ENCODE data around the gene TWSG1.
"Not testable (repeated sequence)": the region's sequence is repeated elsewhere in the genome, so short reads cannot be mapped to it uniquely, and the experiment has no call there.

Gene TWSG1

DNA sequence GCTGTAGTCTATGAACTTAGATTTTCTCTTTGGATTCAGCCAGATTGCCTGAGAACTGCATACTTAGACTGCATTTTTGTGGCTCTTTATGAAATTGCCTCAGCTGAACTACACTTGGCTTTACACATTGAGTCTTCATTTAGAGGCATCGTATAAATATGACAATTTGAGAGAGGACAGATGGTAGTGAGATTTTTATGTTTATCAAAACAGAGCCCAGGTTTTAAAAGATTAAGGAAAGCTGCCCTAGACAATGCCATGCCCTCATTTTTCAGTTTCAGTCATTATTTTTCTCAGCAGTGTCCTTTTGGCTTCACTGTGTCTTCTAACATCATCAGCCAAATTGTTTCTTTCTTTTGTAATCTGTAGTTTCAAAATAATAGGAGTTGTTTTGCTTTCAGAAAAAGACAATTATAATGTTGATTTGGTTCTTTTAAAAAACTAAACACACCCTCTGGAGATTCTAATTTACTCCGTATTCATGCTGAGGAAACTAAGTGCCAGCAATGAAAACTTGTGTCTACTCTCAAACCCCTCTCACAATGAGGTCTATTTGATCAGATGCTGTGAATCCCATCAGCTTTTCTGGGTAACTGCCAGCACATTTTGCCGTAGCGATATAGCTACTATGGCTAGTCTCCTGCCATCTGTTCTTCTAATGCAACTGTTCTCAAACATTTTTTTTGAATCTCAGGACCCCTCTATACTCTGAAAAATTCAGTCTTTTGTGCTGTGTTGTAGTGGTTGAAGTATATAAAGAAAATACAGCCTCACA, 46.2 kb downstream of the TWSG1 start:
- DNase-seq, result no peak
- intact Hi-C loops (cut with DNase I), result no loop called here

DNA sequence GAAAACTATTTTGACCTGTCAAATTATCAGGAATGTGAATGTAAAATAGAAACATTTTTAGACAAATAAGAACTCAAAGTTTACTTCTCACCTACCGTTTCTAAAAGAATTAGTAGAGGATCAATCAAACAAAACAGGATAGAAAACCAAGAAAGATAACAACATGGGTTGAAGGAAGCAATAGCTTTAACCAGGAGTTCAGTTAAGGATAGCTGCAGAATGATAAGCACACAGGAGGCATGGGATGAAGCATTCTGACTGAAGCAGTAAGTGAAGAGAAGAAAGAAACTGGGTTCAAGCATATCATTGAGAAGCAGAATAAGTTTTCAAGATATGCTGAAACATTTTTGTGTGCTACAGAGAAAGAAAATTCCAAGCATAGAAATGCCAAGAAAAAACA, 52.3 kb downstream of the TWSG1 start:
- no peak for DNase-seq
- intact Hi-C loops (cut with DNase I), result no loop called here

DNA sequence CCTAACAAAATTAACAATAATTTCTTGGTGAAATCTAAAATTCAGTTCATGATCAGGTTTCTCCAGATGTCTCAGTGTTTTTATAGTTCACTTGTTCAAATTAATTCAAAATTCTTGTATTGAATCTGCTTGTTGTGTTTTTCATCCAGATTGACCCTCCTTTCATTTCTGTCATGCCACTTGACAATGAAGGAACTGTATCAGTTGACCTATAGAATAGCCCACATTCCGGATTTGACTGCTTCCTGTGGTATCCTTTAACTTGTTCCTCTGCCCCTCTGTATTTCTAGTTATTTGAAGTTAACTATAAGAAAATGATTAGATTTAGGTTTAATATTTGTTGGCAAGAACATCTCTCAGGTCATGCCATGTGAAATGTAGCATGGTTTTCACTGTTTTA, 53.3 kb downstream of the TWSG1 start:
- intact Hi-C loops (cut with DNase I), result no loop called here
- no peak for DNase-seq

DNA sequence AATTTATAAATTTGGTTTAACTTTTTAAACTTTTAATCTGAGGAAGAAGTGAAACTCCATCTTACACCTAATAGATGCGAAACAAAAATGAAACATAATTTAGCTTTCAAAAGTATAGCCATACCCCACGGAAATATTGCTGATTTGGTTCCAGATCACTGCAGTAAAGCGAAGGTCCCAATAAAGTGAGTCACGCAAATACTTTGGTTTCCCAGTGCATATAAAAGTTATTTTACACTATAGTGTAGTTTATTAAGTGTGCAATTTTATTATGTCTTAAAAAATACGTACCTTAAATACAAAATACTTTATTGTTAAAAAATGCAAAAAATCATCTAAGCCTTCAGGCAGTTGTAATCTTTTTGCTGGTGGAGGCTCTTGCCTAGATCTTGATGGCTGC, 55.1 kb downstream of the TWSG1 start:
- intact Hi-C loops (cut with DNase I), result no loop called here
- DNase-seq, result no peak

DNA sequence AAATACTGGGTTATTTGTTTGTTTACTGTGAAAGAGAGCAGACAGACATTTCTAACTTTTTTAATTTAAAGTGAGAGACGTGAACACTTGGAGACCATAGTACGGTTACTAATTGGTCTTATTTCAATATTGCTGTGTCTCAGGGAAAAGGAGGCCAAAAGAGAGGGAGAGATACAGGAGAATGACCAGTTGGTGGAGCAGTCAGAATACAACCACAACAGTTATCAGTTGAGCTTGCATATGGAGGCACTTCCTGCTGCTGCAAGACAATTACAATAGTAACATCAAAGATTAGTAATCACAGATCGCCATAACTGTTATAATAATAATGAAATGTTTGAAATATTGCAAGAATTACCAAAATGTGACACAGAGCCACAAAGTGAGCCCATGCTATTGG, 58.2 kb downstream of the TWSG1 start:
- DNase-seq, result no peak
- intact Hi-C loops (cut with DNase I), result no loop called here

DNA sequence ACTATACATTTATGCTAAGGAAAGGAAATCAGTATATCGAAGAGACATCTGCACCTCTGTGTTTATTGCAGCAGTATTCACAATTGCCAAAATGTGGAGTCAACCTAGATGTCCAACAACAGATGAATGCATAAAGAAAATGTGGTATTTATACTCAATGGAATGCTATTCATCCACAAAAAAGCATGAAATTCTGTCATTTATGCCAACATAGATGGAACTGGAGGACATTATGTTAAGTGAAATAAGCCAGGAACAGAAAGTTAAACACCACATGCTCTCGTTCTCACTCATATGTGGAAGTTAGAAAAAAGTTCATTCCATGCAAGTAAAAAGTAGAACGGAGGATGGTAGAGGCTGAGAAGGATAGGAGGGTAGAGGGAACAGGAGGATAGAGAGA, 59.5 kb downstream of the TWSG1 start:
- intact Hi-C loops (cut with DNase I), result no loop called here
- DNase-seq, result no peak

DNA sequence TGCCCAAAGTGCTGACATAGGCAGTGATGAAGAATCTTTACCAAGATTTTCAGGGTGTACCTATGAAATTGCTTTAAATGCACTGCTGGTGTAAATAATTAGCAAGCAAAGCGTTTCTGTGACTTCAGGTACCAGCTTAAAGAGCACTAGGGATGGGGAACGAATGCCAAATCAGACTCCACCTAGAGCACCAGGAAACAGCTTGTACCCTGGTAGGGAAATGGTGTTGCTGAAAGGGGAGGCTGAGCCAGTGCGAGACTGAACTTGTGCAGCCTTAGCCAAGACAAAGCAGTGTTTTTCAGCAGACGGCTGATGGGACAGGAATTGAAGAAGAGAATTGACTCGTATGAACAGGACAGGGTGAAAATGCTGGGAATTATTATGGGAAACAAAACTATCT, 65.6 kb downstream of the TWSG1 start:
- peak in 1 of 10 donors; percentile 42 for DNase-seq
- intact Hi-C loops (cut with DNase I), result no loop called here

DNA sequence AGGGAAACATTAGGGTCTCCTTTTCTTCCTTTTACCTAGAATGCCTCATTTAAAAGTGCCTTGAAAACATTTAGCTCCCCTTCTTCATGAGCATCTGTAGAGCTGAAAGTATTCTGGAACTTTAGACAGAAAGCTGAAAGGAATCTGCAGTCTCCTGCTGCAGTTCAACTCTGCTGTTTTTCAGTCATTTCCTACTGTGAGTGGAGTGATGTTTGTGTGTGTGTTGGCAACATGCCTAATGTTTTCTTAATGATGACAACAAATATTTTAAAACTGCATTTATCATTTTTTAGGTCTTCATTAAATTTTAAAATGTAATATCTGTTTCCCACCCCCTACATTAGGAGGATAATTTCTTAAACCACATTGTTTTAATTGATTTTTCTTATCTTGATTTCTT, 66.6 kb downstream of the TWSG1 start:
- DNase-seq, result no peak
- intact Hi-C loops (cut with DNase I), result no loop called here

DNA sequence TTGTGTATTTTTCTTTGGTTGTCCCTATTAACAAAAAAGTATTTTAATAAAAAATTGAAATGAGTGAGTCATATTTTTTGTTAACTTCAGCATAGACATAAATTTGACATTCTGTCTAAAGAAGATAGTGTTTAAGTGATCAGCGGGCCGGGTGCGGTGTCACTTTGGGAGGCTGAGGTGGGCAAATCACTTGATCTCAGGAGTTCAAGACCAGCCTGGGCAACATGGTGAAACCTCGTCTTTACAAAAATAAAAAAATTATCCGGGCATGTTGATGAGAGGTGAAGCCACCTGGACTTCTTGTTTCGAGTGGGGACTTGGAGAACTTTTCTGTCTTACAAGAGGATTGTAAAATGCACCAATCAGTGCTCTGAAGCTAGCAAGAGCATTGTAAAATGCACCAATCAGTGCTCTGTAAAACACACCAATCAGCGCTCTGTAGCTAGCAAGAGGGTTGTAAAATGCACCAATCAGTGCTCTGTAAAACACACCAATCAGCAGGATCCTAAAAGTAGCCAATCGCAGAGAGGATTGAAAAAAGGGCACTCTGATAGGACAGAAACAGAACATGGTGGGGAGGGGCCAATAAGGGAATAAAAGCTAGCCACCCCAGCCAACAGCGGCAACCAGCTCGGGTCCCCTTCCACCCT, 67.9 kb downstream of the TWSG1 start:
- intact Hi-C loops (cut with DNase I), result not testable (repeated sequence)
- DNase-seq, result peak in 2 of 10 donors; percentile 45 to 55

DNA sequence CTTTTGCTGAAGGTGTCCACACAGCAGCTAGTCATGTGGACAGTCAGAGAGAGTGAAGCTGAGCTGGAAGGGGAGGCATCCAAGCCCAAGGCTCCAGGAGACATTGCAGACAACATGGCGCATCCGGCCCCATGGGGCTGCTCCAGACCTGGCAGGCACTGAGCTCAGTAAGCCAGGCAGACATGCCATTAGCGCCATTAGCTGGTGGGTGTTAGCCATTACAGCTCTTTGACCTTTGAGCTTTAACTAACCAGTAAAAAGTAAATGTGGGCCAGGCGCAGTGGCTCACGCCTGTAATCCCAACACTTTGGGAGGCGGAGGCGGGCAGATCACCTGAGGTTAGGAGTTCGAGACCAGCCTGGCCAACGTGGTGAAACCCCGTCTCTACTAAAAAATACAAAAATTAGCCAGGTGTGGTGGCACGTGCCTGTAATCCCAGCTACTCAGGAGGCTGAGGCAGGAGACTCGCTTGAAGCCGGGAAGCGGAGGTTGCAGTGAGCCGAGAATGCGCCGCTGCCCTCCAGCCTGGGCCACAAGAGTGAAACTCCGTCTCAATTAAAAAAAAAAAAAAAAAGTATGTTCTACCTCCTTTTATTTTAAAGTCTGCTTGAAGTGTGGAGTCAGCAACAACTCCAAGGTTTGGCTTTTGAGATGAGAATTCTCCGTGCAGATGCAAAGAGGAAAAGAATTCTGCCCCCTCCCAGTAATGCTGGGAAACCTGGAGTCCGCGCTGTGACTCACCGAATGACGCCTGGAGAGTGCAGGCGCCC, 69.4 kb downstream of the TWSG1 start:
- intact Hi-C loops (cut with DNase I), result no loop called here
- DNase-seq, result peak in 2 of 10 donors; percentile 28 to 79

DNA sequence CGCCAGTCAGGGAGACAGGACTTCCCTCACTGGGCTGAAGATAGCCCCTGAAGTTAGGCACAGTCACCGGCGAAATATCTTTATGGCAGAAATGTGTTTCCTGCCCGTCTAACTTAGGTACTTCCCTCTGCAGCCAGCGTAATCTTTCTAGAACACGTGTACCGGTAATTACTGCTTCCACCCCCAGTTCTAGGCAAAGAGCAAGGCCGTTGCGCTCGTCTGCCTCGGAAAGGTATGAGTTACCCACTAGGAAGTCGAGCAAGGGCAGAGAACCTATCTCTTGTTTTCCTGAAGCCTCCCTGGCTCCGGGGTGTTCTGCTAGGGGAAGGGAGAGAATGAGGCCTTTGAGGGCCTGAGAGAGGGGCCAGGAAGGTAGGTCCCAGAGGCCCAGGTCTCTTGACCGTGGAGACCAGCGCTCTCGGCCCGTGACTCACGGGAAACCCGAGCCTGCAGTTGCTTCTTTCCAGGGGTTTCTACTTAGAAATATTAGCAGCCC, 70.0 kb downstream of the TWSG1 start:
- intact Hi-C loops (cut with DNase I), result no loop called here
- DNase-seq, result peak in 1 of 10 donors; percentile 67

DNA sequence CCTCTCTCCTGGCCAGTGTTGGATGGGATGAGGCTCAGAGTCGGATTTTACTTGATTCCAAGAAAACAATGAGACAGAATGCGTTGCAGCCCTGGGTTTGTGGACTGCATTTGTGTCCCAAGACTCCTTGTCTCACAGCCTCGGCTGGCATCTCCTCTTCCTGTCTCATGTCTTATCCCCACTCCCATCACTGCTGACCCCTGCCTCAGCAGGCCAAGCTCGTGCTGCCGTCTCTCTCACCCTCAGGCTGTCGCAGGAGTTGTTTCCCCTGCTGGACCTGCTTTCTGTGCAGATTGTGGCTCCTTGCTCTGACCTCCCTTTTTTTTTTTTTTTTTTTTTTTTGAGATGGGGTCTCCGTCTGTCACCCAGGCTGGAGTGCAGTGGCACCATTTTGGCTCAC, 70.6 kb downstream of the TWSG1 start:
- DNase-seq, result peak in 1 of 10 donors; percentile 83
- intact Hi-C loops (cut with DNase I), result no loop called here

DNA sequence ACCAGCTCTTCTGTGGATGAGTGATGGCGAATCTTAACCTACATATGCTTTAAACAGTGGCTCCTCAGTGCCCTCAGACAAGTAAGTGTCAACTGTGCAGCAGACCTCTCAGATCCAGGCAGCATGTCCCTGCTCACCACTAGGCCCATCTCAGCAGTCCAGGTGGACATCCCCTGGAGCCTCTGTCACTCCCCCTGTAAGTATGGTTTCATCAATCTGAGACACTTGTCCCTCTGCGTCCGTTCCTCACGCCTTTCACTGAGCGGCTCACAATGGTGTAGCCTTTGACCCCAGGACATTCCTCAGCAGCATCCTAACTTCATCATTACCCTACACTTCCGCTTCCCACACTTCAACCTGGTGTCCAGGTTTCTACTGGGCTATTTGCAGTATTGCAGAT, 71.4 kb downstream of the TWSG1 start:
- DNase-seq, result no peak
- intact Hi-C loops (cut with DNase I), result no loop called here

DNA sequence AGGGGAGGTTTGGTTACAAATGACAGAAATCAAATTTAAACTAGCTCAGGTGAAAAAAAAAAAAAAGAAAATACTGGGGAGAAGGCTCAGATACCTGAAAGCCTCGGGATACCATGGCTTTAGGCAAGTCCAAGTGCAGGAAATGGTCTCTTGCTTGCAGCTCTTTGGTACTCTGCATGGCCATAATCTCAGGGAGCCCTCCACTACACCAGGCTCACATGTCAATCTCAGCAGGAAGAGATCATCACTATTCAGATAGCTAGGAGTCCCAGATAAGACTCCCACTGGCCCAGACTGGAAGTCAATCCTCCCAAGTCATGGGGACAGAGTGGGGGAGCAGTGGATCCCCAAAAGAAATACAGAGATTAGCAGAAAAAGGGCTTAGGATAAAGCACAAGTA, 75.9 kb downstream of the TWSG1 start:
- no peak for DNase-seq
- intact Hi-C loops (cut with DNase I), result no loop called here

DNA sequence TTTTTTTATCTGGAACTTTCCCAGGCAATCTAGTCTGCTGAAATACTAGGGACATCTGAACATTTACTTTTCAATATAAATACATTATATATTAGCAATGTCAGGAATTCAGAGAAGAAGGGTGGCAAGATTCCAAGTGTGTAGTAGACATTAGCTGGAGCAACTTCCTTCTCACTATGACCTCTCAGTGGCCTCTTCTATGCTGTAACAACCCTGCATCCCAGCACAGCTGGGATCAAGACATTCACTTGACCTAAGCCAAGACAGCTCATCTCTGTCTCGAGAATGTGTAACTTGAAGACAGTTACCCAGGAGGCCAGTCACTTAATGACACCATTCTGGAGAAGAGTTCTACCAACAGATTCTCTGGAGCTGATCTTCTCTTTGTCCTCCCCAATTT, 79.0 kb downstream of the TWSG1 start:
- intact Hi-C loops (cut with DNase I), result no loop called here
- DNase-seq, result no peak

DNA sequence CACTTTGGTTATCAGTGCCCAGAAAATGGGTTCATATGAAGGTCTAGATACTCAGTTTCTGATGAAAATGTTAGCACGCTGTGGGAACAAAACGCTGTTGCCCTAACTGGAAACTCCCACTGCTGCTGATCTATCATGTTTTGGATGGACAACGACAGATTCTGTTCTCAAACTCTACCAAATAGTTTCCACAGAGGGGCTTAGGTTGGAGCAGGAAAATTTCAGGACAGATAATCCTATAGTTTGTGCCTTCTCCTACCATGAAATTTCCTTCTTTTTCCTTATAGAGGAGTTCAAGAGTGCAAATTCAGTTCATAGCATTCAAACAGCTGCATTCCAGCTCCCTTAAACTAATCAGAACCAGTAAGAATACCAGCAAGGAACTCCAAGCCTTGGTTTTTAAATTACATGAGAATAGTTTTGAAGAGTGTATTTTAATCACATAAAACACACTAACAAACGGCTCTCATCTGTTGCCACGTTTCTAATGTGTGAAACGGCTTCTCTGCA, 82.0 kb downstream of the TWSG1 start:
- intact Hi-C loops (cut with DNase I), result no loop called here
- no peak for DNase-seq

DNA sequence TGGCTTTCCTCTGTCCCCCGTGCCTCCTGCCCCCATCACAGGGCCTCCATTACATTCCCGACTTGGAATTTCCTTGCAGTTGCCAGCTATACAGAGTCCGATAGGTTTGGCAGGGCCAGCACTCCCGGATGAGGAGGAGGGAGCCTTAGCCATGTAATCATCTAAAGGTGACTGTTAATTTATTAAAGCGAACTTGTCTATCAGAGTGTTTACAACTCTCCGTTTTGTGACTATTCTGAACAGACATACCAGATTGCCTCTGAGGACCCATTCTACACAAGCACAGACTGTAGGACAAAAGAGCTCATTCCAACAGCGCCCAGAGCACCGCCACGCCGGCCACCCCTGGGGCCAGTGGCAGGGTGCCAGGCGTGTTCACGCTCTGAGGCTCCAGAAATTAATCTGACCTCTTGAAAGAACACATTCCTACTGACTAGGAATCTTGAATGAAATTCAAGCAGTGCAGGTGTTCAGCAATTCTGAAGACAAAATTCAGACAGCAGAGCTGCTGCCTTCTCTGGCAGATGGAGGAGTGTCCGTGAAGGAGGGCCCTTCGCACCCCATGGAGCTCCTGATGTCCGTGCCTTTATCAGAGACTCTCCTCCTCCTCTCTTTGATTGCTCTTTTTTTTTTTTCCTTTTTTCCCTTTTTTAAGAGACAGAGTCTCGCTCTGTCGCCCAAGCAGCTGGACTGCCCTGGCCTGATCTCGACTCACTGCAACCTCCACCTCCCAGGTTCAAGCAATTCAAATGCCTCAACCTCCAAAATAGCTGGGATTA, 82.7 kb downstream of the TWSG1 start:
- intact Hi-C loops (cut with DNase I), result no loop called here
- peak in 2 of 10 donors; percentile 28 to 80 for DNase-seq

DNA sequence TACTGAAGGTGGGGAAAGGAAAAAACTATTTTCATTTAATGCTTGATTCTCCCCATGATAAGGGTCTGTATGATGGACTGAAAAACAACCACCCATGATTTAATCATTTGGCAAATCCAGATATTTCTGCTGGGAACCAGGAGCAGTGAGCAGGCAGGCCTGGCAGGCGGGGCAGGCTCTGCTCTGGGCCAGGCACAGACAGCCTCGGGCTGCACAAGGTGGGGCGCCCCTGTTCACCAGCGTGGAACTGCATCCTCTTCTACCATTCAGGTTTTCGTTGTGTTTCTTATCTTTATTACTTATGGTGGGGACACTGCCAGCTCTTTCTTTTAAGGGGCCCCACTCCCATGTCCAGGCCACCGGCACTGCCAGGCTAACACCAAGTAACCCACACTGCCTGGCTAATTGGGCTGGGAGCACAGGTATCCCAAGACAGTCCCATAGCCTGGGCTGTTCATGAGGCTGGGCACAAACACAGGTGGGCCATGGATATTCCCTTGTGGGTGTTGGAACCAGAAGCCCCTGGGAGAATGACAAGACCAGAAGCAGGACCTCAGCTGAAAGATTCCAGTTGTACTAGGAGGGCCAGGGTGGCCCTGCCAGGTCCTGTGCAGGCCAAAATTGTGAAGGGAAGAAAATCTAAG, 83.6 kb downstream of the TWSG1 start:
- intact Hi-C loops (cut with DNase I), result no loop called here
- DNase-seq, result peak in 1 of 10 donors; percentile 49

DNA sequence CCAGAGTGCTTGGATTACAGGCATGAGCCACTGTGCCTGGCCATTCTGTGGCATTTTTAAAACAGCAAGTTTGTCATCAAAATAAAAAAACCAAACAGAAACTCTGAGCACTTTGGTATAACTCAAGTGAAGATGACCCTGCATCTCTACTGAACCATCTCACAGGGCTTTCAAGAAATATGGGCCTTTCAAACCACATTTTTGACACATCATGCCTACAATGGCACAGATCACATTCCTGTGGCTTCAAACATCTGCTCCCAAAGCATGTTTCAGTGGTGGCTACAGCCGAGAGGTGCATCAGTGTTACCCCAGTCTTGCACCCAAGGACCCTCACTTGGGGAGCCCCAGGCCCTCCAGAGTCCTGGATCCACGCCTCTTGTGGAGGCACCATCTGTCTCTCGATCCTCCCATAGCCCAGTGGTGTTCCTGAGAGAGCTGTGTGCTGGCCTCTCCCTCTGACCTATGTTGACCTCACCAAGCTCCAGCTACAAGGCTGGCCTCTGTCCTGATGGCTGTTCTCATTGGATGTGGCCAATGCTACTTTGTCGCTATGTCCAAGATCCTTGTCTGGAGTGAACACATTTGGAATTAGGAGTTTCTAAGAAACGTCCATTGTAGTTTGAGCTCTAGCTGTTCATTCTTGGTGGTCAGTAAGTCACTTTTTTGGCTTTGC, 85.5 kb downstream of the TWSG1 start:
- DNase-seq, result no peak
- intact Hi-C loops (cut with DNase I), result no loop called here
